K562 (cell line): ENCODE results near the gene ZNF324B. TPM values are rescaled to one million over a fixed set of nuclear protein-coding genes. Genes with fewer than 3 reads are reported as not detected.
A peak's percentile ranks its signal among the peaks of the same experiment; 100 is the strongest.

ENCODE experiments used
- CEBPG ChIP-seq, 3 experiments: fragments of 200-800 bp in 1 of 3; sonication (Bioruptor generic) in 1 of 3; sonication (generic) in 1 of 3; formaldehyde crosslinking in 1 of 3; IDR thresholded peaks in 2 of 3; conservative IDR thresholded peaks in 1 of 3; 2 replicates each; pipeline versions ENCODE4 v1.6.1 to v1.8.0; 2016 to 2022; ENCODE audit warnings: missing compliant biosample characterization in 2 of 3, missing genetic modification characterization in 2 of 3, mild to moderate bottlenecking in 1 of 3, missing genetic modification reagents in 1 of 3
- FOXP1 ChIP-seq: sonication (generic); formaldehyde crosslinking; IDR thresholded peaks from 2 replicates; pipeline ENCODE4 v1.8.0; 2022; ENCODE audit warnings: mild to moderate bottlenecking, missing genetic modification reagents
- NR1H2 ChIP-seq: sonication (generic); formaldehyde crosslinking; IDR thresholded peaks from 2 replicates; pipeline ENCODE4 v1.4.0; 2020; ENCODE audit warnings: mild to moderate bottlenecking, missing genetic modification reagents
- POLR3A ChIP-seq: IDR thresholded peaks from 2 replicates; pipeline ENCODE4 v1.6.1; 2011; ENCODE audit warnings: borderline replicate concordance, mild to moderate bottlenecking, moderate library complexity; ENCODE audit not compliant: insufficient read length, insufficient read depth; ENCODE audit errors: extremely low read depth
- SMAD2 ChIP-seq: fragments of 150-350 bp; IDR thresholded peaks from 2 replicates; pipeline ENCODE4 v1.6.1; 2014; ENCODE audit warnings: low read depth, mild to moderate bottlenecking, low read length
- SREBF1 ChIP-seq: fragments of 150-350 bp; IDR thresholded peaks from 2 replicates; pipeline ENCODE4 v1.6.1; 2014; ENCODE audit warnings: antibody characterized with exemption, low read depth, low read length, borderline replicate concordance
- TGIF2 ChIP-seq: sonication (generic); formaldehyde crosslinking; IDR thresholded peaks from 2 replicates; pipeline ENCODE4 v1.8.1; 2022; ENCODE audit warnings: mild to moderate bottlenecking, missing genetic modification reagents, moderate library complexity
- TRIM25 ChIP-seq: fragments of 450-650 bp; IDR thresholded peaks from 2 replicates; pipeline ENCODE4 v1.7.0; 2016; ENCODE audit warnings: borderline replicate concordance
- VEZF1 ChIP-seq: fragments of 200-800 bp; sonication (Bioruptor generic); IDR thresholded peaks from 2 replicates; pipeline ENCODE4 v1.6.1; 2017; ENCODE audit warnings: missing genetic modification characterization, missing compliant biosample characterization
- ZBTB5 ChIP-seq: fragments of 450-650 bp; IDR thresholded peaks from 2 replicates; pipeline ENCODE4 v1.6.1; 2017; ENCODE audit warnings: antibody characterized with exemption
- ZFP36 ChIP-seq: fragments of 150-350 bp; IDR thresholded peaks from 2 replicates; pipeline ENCODE4 v1.6.1; 2018; ENCODE audit warnings: low read length, low read depth; ENCODE audit not compliant: partially characterized antibody
- ZNF124 ChIP-seq: sonication (generic); formaldehyde crosslinking; IDR thresholded peaks from 2 replicates; pipeline ENCODE4 v1.8.1; 2022; ENCODE audit warnings: missing genetic modification reagents
- polyA plus RNA-seq, 8 experiments: library from polyadenylated mRNA; depleted of rRNA in 4 of 8; stranded (reverse) in 5 of 8; unstranded in 3 of 8; fragments of >200 nt; fragmentation: Nextera tagmentation in 2 of 8; fragmentation: Illumina TruSeq in 1 of 8; extraction: Ambion mirVana in 2 of 8; extraction: Trizol in 1 of 8; gene quantifications; 2 replicates each; pipeline versions ENCODE4 v1.2.1 to v1.2.3, GENCODE V29; 2011 to 2014; ENCODE audit warnings: inconsistent platforms in 1 of 8, missing spikeins in 1 of 8
- total RNA-seq, 7 experiments: library from RNA; depleted of rRNA in 6 of 7; stranded (reverse); fragments of >200 nt in 6 of 7; fragmentation: Illumina TruSeq in 2 of 7; extraction: Trizol in 2 of 7; gene quantifications; 2 replicates each; pipeline versions ENCODE4 v1.2.1 to v1.2.3, GENCODE V29; 2011 to 2021; ENCODE audit warnings: low replicate concordance in 1 of 7

The ZNF324B gene
- total and polyA plus RNA-seq, 9 of the 15 experiments (the other 6 are each of a cell fraction or from before 2014, with no cell fraction given) = 0.20 to 13.5 (median 5.7) TPM

- TF ChIP-seq ZBTB5 = no peak
- TF ChIP-seq SREBF1 = 0 out of 2 replicates have a peak, but pooled peaks have one; percentile 57
- TF ChIP-seq FOXP1 (CRISPR knock-in tag) = peak; percentile 60; the same call in 1 of the 2 replicates
- TF ChIP-seq TRIM25 = peak; percentile 44; the same call in 1 of the 2 replicates
- peak; percentile 70 for TF ChIP-seq CEBPG (CRISPR knock-in tag; IDR thresholded peaks at IDR 0.05)
- TF ChIP-seq CEBPG (tag; conservative IDR thresholded peaks at IDR 0.05 in 1 of 2, IDR thresholded peaks at IDR 0.05 in 1 of 2) = no peak
- TF ChIP-seq POLR3A = no peak
- 0 out of 2 replicates have a peak, but pooled peaks have one; percentile 25 for TF ChIP-seq NR1H2
- no peak for TF ChIP-seq TGIF2
- peak; percentile 88 for TF ChIP-seq VEZF1 (CRISPR knock-in tag)
- TF ChIP-seq ZNF124 (CRISPR knock-in tag) = no peak
- peak; percentile 42 for TF ChIP-seq ZFP36
- TF ChIP-seq SMAD2 = no peak
Measured at GRCh38 chr19:58499021-58499927, 47.9 kb downstream of the ZNF324B start (continued).
